ENCODE data around the gene ITCH.

GRCh38 chr20:34403908-34404307, 40.8 kb downstream of the ITCH start:
- TF ChIP-seq EZH2 (IDR thresholded peaks at IDR 0.05; ENCODE audit: insufficient read depth, poor library complexity, severe bottlenecking), result no peak
- TF ChIP-seq EZH2phosphoT487 (IDR thresholded peaks at IDR 0.05; ENCODE audit: insufficient read depth, low read depth), result no peak
